Kidney (tissue), 14 donors: ENCODE results near the gene HOXC12. TPM values are rescaled to one million over a fixed set of nuclear protein-coding genes. Genes with fewer than 3 reads are reported as not detected.
A peak's percentile ranks its signal among the peaks of the same experiment; 100 is the strongest.

Source experiments
- DNase-seq, 5 donors: peaks; one replicate each; pipeline ENCODE4 v3.0.0-alpha.2; 2013 to 2020
- FAIRE-seq: peaks from 2 replicates; lab custom pipeline; 2012; peaks lifted over from hg19 to GRCh38; lab: Jason Lieb, UNC
- H3K27ac ChIP-seq, 2 donors: one replicate each; pipeline ENCODE4 v1.7.0; 2013; ENCODE audit warnings: low read depth in 2 of 2, low read length in 2 of 2, inconsistent platforms in 1 of 2
- H3K27me3 ChIP-seq: one replicate; pipeline ENCODE4 v1.7.1; 2013; ENCODE audit warnings: low read length, inconsistent platforms; ENCODE audit not compliant: control insufficient read depth, insufficient read depth
- H3K36me3 ChIP-seq, 3 donors: one replicate each; pipeline versions ENCODE4 v1.7.0 to v1.7.1; 2013; ENCODE audit warnings: low read length in 3 of 3, control low read depth in 1 of 3, inconsistent platforms in 1 of 3; ENCODE audit not compliant: insufficient read depth in 3 of 3, control insufficient read depth in 2 of 3
- H3K4me1 ChIP-seq, 3 donors: one replicate each; pipeline versions ENCODE4 v1.7.0 to v1.7.1; 2013; ENCODE audit warnings: low read length in 3 of 3, inconsistent platforms in 1 of 3, low read depth in 1 of 3; ENCODE audit not compliant: control insufficient read depth in 2 of 3, insufficient read depth in 2 of 3
- H3K4me3 ChIP-seq, 3 donors: one replicate each; pipeline versions ENCODE4 v1.7.0 to v1.8.1; 2013; ENCODE audit warnings: low read length in 3 of 3, control low read depth in 1 of 3, inconsistent platforms in 1 of 3
- H3K9ac ChIP-seq, 3 donors: one replicate each; pipeline versions ENCODE4 v1.7.0 to v1.7.1; 2013; ENCODE audit warnings: low read length in 3 of 3, control low read depth in 1 of 3, inconsistent platforms in 1 of 3
- H3K9me3 ChIP-seq, 3 donors: one replicate each; pipeline versions ENCODE4 v1.7.0 to v1.7.1; 2013; ENCODE audit warnings: low read length in 3 of 3, control low read depth in 1 of 3, inconsistent platforms in 1 of 3; ENCODE audit not compliant: control insufficient read depth in 2 of 3, insufficient read depth in 1 of 3
- CTCF ChIP-seq: IDR thresholded peaks from 3 replicates; pipeline ENCODE4 v1.5.1; 2012; ENCODE audit warnings: mild to moderate bottlenecking, moderate library complexity, borderline replicate concordance; ENCODE audit not compliant: insufficient read depth; ENCODE audit errors: extremely low read depth
- intact Hi-C: fragments of 100-400 bp; cut with DNase I; formaldehyde crosslinking; loops from one replicate; pipeline ENCODE4 v1.11.1; 2022
- polyA plus RNA-seq: library from polyadenylated mRNA; stranded (reverse); fragments of 350-450 nt; fragmentation: Illumina TruSeq; extraction: RNeasy Lipid Tissue Mini Kit (QIAGEN cat#74804); gene quantifications from one replicate; pipeline ENCODE4 v1.2.3, GENCODE V29; 2014; ENCODE audit warnings: low read depth, low replicate concordance; ENCODE audit not compliant: insufficient read depth
- total RNA-seq: library from RNA; stranded (reverse); fragmentation: NEBNext Ultra II Directional; extraction: Animal tissue kit (Norgen Biotek cat#: 25700); gene quantifications from one replicate; pipeline ENCODE4 v1.2.1, GENCODE V29; 2021
- donor health status: control.
- donor health status: control.
- donor health status: control.
- donor health status: control.
- donor health status: control.
- donor health status: DM: yes; HTN: yes; CAD: no.
- donor health status: Normal renal cell carcinoma (clear cell type).

The HOXC12 gene
- total and polyA plus RNA-seq, 2 donors from 2014 or later = not detected

GRCh38 chr12:53964315-53964713, 9.6 kb downstream of the HOXC12 start:
- H3K4me1 ChIP-seq = no peaks in the 10 kb centered on the region
- FAIRE-seq (no peak), DNase-seq (no peak)
- H3K4me3 ChIP-seq = no peak overlapping the region
- H3K9ac ChIP-seq = no peak overlapping the region
- H3K27me3 ChIP-seq = peaks cover 70% of the 10 kb centered on the region
- no peak for TF ChIP-seq CTCF
- H3K27ac ChIP-seq = no peak overlapping the region
- no peaks in the 10 kb centered on the region for H3K36me3 ChIP-seq
- H3K9me3 ChIP-seq = no peaks in the 10 kb centered on the region
- intact Hi-C loops = no loop called here

GRCh38 chr12:53965281-53966084, 10.8 kb downstream of the HOXC12 start:
- peak in 3 of 5 donors; percentile 73 to 77 (median 77) for DNase-seq
- intact Hi-C loops = no loop called here
- no peak overlapping the region for H3K27ac ChIP-seq
- H3K27me3 ChIP-seq = peaks cover 64% of the 10 kb centered on the region
- no peak overlapping the region for H3K9ac ChIP-seq
- H3K36me3 ChIP-seq = no peaks in the 10 kb centered on the region
- no peaks in the 10 kb centered on the region for H3K9me3 ChIP-seq
- H3K4me3 ChIP-seq = no peak overlapping the region
- no peak for FAIRE-seq
- no peak for TF ChIP-seq CTCF
- H3K4me1 ChIP-seq = no peaks in the 10 kb centered on the region

GRCh38 chr12:53966085-53966384, 11.3 kb downstream of the HOXC12 start:
- no peak overlapping the region for H3K9ac ChIP-seq
- no peak for FAIRE-seq
- intact Hi-C loops = no loop called here

More at GRCh38 chr12:53966085-53966384, 11.3 kb downstream of the HOXC12 start:
- peak in 1 of 5 donors; percentile 54 for DNase-seq
- Histone ChIP-seq H3K36me3 (no peaks in the 10 kb centered on the region), H3K27me3 (peaks cover 66% of the 10 kb centered on the region), H3K9me3 (no peaks in the 10 kb centered on the region), H3K27ac (no peak overlapping the region), H3K4me1 (no peaks in the 10 kb centered on the region), H3K4me3 (no peak overlapping the region)
- no peak for TF ChIP-seq CTCF
